Spleen (tissue), 11 donors: ENCODE measurements around the gene FBXL20. TPM values are rescaled to one million over a fixed set of nuclear protein-coding genes. Genes with fewer than 3 reads are reported as not detected.
"Not testable (repeated sequence)": the region's sequence is repeated elsewhere in the genome, so short reads cannot be mapped to it uniquely, and the experiment has no call there.

Experiments used
- DNase-seq: peaks from one replicate; pipeline ENCODE4 v3.0.0-alpha.2; 2020
- H3K27ac ChIP-seq, 8 donors: fragments of 200-600 bp; sonication (generic) in 7 of 8; 1 replicate in 4 of 8; 2 replicates in 4 of 8; pipeline versions ENCODE4 v1.5.0 to v1.8.0; 2016 to 2021; ENCODE audit warnings: inconsistent platforms in 4 of 8, mild to moderate bottlenecking in 4 of 8, moderate library complexity in 1 of 8
- H3K27me3 ChIP-seq, 7 donors: fragments of 200-600 bp; sonication (generic) in 6 of 7; replicated peaks in 1 of 7; 1 replicate in 4 of 7; 2 replicates in 3 of 7; pipeline versions ENCODE4 v1.5.0 to v1.8.0; 2016 to 2021; ENCODE audit warnings: inconsistent platforms in 3 of 7, mild to moderate bottlenecking in 1 of 7
- H3K36me3 ChIP-seq, 6 donors: fragments of 200-600 bp; sonication (generic) in 5 of 6; 1 replicate in 4 of 6; 2 replicates in 2 of 6; pipeline versions ENCODE4 v1.5.0 to v1.8.0; 2016 to 2021; ENCODE audit warnings: inconsistent platforms in 2 of 6
- H3K4me1 ChIP-seq, 6 donors: fragments of 200-600 bp; sonication (generic) in 5 of 6; 1 replicate in 3 of 6; 2 replicates in 3 of 6; pipeline versions ENCODE4 v1.5.0 to v1.8.0; 2016 to 2021; ENCODE audit warnings: inconsistent platforms in 3 of 6
- H3K4me3 ChIP-seq, 8 donors: fragments of 200-600 bp; sonication (generic) in 7 of 8; 1 replicate in 4 of 8; 2 replicates in 4 of 8; pipeline versions ENCODE4 v1.5.0 to v1.8.0; 2016 to 2021; ENCODE audit warnings: inconsistent platforms in 4 of 8, mild to moderate bottlenecking in 4 of 8, moderate library complexity in 2 of 8
- H3K9me3 ChIP-seq, 8 donors: fragments of 200-600 bp; sonication (generic) in 7 of 8; 1 replicate in 4 of 8; 2 replicates in 4 of 8; pipeline versions ENCODE4 v1.5.0 to v1.8.0; 2016 to 2021; ENCODE audit warnings: inconsistent platforms in 4 of 8
- CTCF ChIP-seq, 11 experiments: fragments of 200-600 bp in 7 of 11; fragments of 450-650 bp in 4 of 11; sonication (generic) in 4 of 11; IDR thresholded peaks in 8 of 11; conservative IDR thresholded peaks in 3 of 11; 1 replicate in 7 of 11; 2 replicates in 4 of 11; pipeline versions ENCODE4 v1.4.0 to v1.8.0; 2016 to 2021; ENCODE audit warnings: antibody characterized with exemption in 11 of 11, inconsistent platforms in 4 of 11, mild to moderate bottlenecking in 1 of 11
- POLR2A ChIP-seq, 3 donors: fragments of 450-650 bp; IDR thresholded peaks; one replicate each; pipeline ENCODE4 v1.5.1; 2017; ENCODE audit warnings: antibody characterized with exemption in 3 of 3, mild to moderate bottlenecking in 1 of 3
- POLR2AphosphoS5 ChIP-seq, 3 donors: sonication (generic); formaldehyde crosslinking; IDR thresholded peaks; one replicate each; pipeline ENCODE4 v1.5.1; 2017; ENCODE audit warnings: antibody characterized with exemption in 3 of 3
- WGBS, 5 donors: extraction: QIAGEN DNeasy Blood & Tissue Kit in 3 of 5; methylation state at CpG; one replicate each; pipeline versions ENCODE4 v1.1.5 to v1.1.7; 2013 to 2018; 5-methylcytosine and 5-hydroxymethylcytosine counted together
- intact Hi-C: fragments of 100-400 bp; cut with DNase I; formaldehyde crosslinking; loops from one replicate; pipeline ENCODE4 v1.15.0; 2023; ENCODE audit warnings: low total_unique reads
- polyA plus RNA-seq, 3 donors: library from polyadenylated mRNA; stranded (reverse); fragments of 200-250 nt; gene quantifications; one replicate each; pipeline ENCODE4 v1.2.1, GENCODE V29; 2013
- total RNA-seq, 7 donors: library from RNA; depleted of rRNA in 3 of 7; stranded (reverse); fragments of >200 nt in 3 of 7; fragmentation: NEBNext Ultra II Directional in 4 of 7; extraction: Animal tissue kit (Norgen Biotek cat#: 25700) in 4 of 7; gene quantifications; one replicate each; pipeline versions ENCODE4 v1.1.0 to v1.2.1, GENCODE V29; 2016 to 2021
- donor health status: healthy with polysubstance abuse.
- donor health status: DM: no; HTN: no; CAD: no; lungs with moderate emphysema.
- donor health status: DM: no; HTN: no; CAD: no.
- donor health status: Bipolar disorder and iron deficiency.
- donor health status: healthy.
- donor health status: DM: no; HTN: no; CAD: no.
- donor health status: DM: yes; HTN: yes; CAD: no.

Gene FBXL20
- total and polyA plus RNA-seq, 10 donors = 1.9 to 28.0 (median 24.0) TPM

GRCh38 chr17:39380144-39380543, 21.3 kb downstream of the FBXL20 start:
- H3K4me3 ChIP-seq = no peak overlapping the region
- no peaks in the 10 kb centered on the region for H3K36me3 ChIP-seq
- H3K27ac ChIP-seq = no peak overlapping the region
- no peaks in the 10 kb centered on the region for H3K9me3 ChIP-seq
- intact Hi-C loops = no loop called here
- peaks cover 0 to 52% (median 14%) of the 10 kb centered on the region in 6 donors for H3K4me1 ChIP-seq
- 58 to 81% (median 77%) methylated on average over 2 of the region's 2 CpGs for WGBS, 5 donors
- no peak for DNase-seq
- TF ChIP-seq POLR2A (IDR thresholded peaks at IDR 0.05) = no peak
- no peak for TF ChIP-seq POLR2AphosphoS5 (IDR thresholded peaks at IDR 0.05)
- no peak for TF ChIP-seq CTCF (IDR thresholded peaks at IDR 0.05 in 8 of 11, conservative IDR thresholded peaks at IDR 0.05 in 3 of 11)
- no peaks in the 10 kb centered on the region for H3K27me3 ChIP-seq

- WGBS, 5 donors = 44 to 67% (median 54%) methylated on average over 2 of the region's 2 CpGs
- H3K4me3 ChIP-seq = no peak overlapping the region
- peaks cover 0 to 6% (median 0%) of the 10 kb centered on the region in 6 donors for H3K36me3 ChIP-seq
- no peaks in the 10 kb centered on the region for H3K9me3 ChIP-seq
- DNase-seq = no peak
- H3K27me3 ChIP-seq = no peaks in the 10 kb centered on the region
- intact Hi-C loops = no loop called here
- H3K4me1 ChIP-seq = peaks cover 0 to 46% (median 14%) of the 10 kb centered on the region in 6 donors
- no peak for TF ChIP-seq POLR2A (IDR thresholded peaks at IDR 0.05)
- no peak for TF ChIP-seq CTCF (IDR thresholded peaks at IDR 0.05 in 8 of 11, conservative IDR thresholded peaks at IDR 0.05 in 3 of 11)
- no peak for TF ChIP-seq POLR2AphosphoS5 (IDR thresholded peaks at IDR 0.05)
- no peak overlapping the region for H3K27ac ChIP-seq
These were observed 25.0 kb downstream of the FBXL20 start for GRCh38 chr17:39376434-39376833.

- H3K27me3 ChIP-seq, DNase-seq, H3K9me3 ChIP-seq, intact Hi-C loops, H3K27ac ChIP-seq, H3K4me3 ChIP-seq: not testable (repeated sequence)
- 93 to 100% (median 98%) methylated on average over 4 of the region's 4 CpGs for WGBS, 5 donors
- Histone ChIP-seq H3K36me3 (peaks cover 0 to 16% (median 0%) of the 10 kb centered on the region in 6 donors), H3K4me1 (peaks cover 0 to 41% (median 19%) of the 10 kb centered on the region in 6 donors)
These were observed 33.6 kb downstream of the FBXL20 start for GRCh38 chr17:39367805-39368204.

GRCh38 chr17:39365872-39366271, 35.6 kb downstream of the FBXL20 start:
- no peaks in the 10 kb centered on the region for H3K27me3 ChIP-seq
- intact Hi-C loops = no loop called here
- no peak overlapping the region for H3K4me3 ChIP-seq
- WGBS, 5 donors = 74 to 78% (median 75%) methylated on average over 5 of the region's 5 CpGs
- peak overlapping the region in 4 of 8 donors; percentile 9 to 79 (median 47) for H3K27ac ChIP-seq
- no peak for TF ChIP-seq CTCF (IDR thresholded peaks at IDR 0.05 in 8 of 11, conservative IDR thresholded peaks at IDR 0.05 in 3 of 11)
- no peak for TF ChIP-seq POLR2AphosphoS5 (IDR thresholded peaks at IDR 0.05)
- TF ChIP-seq POLR2A (IDR thresholded peaks at IDR 0.05) = no peak
- H3K4me1 ChIP-seq = peaks cover 2 to 59% (median 27%) of the 10 kb centered on the region in 6 donors
- no peaks in the 10 kb centered on the region for H3K9me3 ChIP-seq
- DNase-seq = no peak
- H3K36me3 ChIP-seq = peaks cover 0 to 15% (median 0%) of the 10 kb centered on the region in 6 donors

- peak overlapping the region in 6 of 8 donors; percentile 8 to 79 (median 22) for H3K27ac ChIP-seq
- H3K27me3 ChIP-seq = no peaks in the 10 kb centered on the region
- H3K36me3 ChIP-seq = peaks cover 0 to 11% (median 0%) of the 10 kb centered on the region in 6 donors
- TF ChIP-seq POLR2A (IDR thresholded peaks at IDR 0.05) (no peak), CTCF (IDR thresholded peaks at IDR 0.05 in 8 of 11, conservative IDR thresholded peaks at IDR 0.05 in 3 of 11) (no peak), POLR2AphosphoS5 (IDR thresholded peaks at IDR 0.05) (no peak)
- intact Hi-C loops = no loop called here
- H3K4me1 ChIP-seq = peaks cover 2 to 65% (median 33%) of the 10 kb centered on the region in 6 donors
- no peaks in the 10 kb centered on the region for H3K9me3 ChIP-seq
- WGBS, 5 donors = 64 to 89% (median 72%) methylated on average over 4 of the region's 4 CpGs
- DNase-seq = no peak
- H3K4me3 ChIP-seq = no peak overlapping the region
These were observed 36.2 kb downstream of the FBXL20 start for GRCh38 chr17:39365242-39365641.
